Thoracic aorta (tissue), 2 donors: Measurements from ENCODE around the gene PCBP3. TPM values are rescaled to one million over a fixed set of nuclear protein-coding genes. Genes with fewer than 3 reads are reported as not detected.

Experiments used
- ATAC-seq: fragments of 150-250 bp; one replicate; pipeline ENCODE4 v1.8.0; 2017; ENCODE audit warnings: low read depth; ENCODE audit not compliant: insufficient number of reproducible peaks, low FRiP score
- DNase-seq: peaks from one replicate; pipeline ENCODE4 v3.0.0-alpha.2; 2020; ENCODE audit warnings: low spot score
- H3K27ac ChIP-seq, 2 donors: fragments of 200-600 bp; sonication (generic); 1 replicate in 1 of 2; 2 replicates in 1 of 2; pipeline ENCODE4 v1.5.1; 2016; ENCODE audit warnings: mild to moderate bottlenecking in 2 of 2, moderate library complexity in 2 of 2
- H3K27me3 ChIP-seq: fragments of 200-600 bp; sonication (generic); replicated peaks from 2 replicates; pipeline ENCODE4 v1.6.0; 2016; ENCODE audit warnings: mild to moderate bottlenecking; ENCODE audit not compliant: insufficient read depth
- H3K36me3 ChIP-seq: fragments of 200-600 bp; sonication (generic); one replicate; pipeline ENCODE4 v1.5.1; 2016
- H3K4me1 ChIP-seq, 2 donors: fragments of 200-600 bp; sonication (generic); 1 replicate in 1 of 2; 2 replicates in 1 of 2; pipeline versions ENCODE4 v1.5.1 to v1.6.0; 2016; ENCODE audit warnings: low read depth in 2 of 2, mild to moderate bottlenecking in 1 of 2; ENCODE audit not compliant: control insufficient read depth in 1 of 2
- H3K4me3 ChIP-seq: fragments of 200-600 bp; sonication (generic); 2 replicates; pipeline ENCODE4 v1.5.1; 2016; ENCODE audit warnings: mild to moderate bottlenecking
- H3K9me3 ChIP-seq: fragments of 200-600 bp; sonication (generic); 2 replicates; pipeline ENCODE4 v1.5.1; 2016
- total RNA-seq, 2 donors: library from RNA; depleted of rRNA; stranded (reverse); fragments of >200 nt; gene quantifications; one replicate each; pipeline versions ENCODE4 v1.1.0 to v1.2.3, GENCODE V29; 2016
- TF ChIP-seq, protein P1 (sequence below): fragments of 200-600 bp; sonication (generic); IDR thresholded peaks from one replicate; pipeline ENCODE4 v1.5.1; 2019; ENCODE audit warnings: antibody characterized with exemption

The PCBP3 gene
- total RNA-seq, 2 donors from 2014 or later, result 4.5 to 28.4 TPM

DNA sequence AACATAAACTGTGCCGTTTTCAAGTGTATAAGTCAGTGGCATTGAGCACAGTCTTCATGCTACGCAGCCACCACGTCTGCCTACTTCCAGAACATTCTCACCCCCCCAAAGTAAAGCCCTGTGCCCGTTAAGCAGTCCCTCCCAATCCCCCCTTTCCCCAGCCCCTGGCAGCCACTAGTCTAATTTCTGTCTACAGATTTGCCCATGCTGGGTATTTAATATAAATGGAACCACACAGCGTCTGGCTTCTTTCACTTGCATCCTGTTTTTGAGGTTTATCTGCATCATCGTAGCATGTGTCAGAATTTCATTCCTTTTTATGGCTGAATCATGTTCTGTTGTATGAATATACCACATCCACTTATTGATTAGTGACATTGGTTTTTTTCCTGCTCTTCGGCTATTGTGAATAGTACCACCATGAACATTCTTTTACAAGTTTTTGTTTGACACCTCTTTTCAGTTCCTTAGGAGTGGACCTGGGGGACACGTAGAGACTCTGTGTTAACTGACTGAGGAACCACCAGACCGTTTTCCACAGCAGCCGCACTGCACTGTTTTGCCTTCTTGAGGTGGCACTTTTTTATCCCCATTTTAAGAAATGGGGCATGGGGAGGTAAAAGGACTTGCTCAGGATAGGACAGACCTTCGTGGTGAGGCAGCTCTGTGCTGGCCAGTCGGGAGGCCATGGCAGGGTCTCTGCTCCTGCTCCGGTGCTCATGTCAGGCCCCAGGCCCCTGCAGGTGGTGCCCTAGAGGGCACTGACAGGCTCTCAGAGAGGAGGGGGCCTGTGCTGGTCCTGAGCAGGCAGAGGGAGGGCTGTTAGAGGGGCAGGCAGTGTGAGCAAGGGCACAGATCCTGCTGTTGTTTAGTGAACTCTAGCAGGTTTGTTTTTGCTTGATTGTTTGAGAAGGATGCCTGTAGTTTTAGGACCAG, 123.8 kb downstream of the PCBP3 start:
- H3K4me3 ChIP-seq, result no peak overlapping the region
- TF ChIP-seq, protein P1, sequence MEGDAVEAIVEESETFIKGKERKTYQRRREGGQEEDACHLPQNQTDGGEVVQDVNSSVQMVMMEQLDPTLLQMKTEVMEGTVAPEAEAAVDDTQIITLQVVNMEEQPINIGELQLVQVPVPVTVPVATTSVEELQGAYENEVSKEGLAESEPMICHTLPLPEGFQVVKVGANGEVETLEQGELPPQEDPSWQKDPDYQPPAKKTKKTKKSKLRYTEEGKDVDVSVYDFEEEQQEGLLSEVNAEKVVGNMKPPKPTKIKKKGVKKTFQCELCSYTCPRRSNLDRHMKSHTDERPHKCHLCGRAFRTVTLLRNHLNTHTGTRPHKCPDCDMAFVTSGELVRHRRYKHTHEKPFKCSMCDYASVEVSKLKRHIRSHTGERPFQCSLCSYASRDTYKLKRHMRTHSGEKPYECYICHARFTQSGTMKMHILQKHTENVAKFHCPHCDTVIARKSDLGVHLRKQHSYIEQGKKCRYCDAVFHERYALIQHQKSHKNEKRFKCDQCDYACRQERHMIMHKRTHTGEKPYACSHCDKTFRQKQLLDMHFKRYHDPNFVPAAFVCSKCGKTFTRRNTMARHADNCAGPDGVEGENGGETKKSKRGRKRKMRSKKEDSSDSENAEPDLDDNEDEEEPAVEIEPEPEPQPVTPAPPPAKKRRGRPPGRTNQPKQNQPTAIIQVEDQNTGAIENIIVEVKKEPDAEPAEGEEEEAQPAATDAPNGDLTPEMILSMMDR, result no peak
- no peaks in the 10 kb centered on the region for H3K27me3 ChIP-seq
- no peaks in the 10 kb centered on the region for H3K9me3 ChIP-seq
- DNase-seq (no peak), ATAC-seq (no peak)
- H3K36me3 ChIP-seq, result no peaks in the 10 kb centered on the region
- H3K4me1 ChIP-seq, result peaks cover 0 to 7% of the 10 kb centered on the region in 2 donors
- H3K27ac ChIP-seq, result no peak overlapping the region

DNA sequence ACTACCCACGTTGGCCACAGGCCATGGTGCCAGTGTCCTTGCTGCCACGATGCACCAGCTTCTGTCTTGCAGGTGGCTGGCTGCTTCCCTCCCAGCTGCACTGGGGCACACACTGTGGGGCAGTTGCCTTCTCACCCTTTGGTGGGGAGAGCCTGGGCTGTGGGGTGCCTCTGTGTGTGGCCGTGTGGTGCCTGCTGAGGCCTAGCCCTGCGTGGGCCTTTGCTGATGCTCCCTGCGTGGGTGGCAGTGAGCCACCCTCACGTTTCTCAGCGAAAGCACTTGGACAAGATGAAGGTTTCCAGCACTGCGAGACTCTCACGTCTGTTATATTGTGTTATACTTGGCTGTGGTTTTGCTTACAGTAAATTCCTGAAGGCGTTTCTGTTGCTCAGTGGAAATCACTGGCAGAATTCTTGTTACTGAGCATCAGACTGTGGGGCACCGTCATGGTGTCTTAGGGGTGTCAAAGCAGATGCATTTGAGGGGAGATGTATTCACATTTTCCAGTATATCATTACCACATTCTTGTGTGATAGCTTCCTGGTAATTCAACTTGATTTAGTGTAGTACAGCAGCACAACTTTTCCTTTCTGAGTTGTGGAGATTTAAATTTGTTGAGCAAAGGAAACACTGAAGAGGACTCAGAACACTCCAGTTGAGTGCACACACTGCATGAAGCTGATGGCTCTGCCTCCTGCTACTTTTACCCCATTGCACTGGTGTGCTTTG, 124.7 kb downstream of the PCBP3 start:
- no peaks in the 10 kb centered on the region for H3K27me3 ChIP-seq
- no peak overlapping the region for H3K27ac ChIP-seq
- DNase-seq (no peak), ATAC-seq (no peak)
- TF ChIP-seq, protein P1, result no peak
- peaks cover 0 to 7% of the 10 kb centered on the region in 2 donors for H3K4me1 ChIP-seq
- no peaks in the 10 kb centered on the region for H3K9me3 ChIP-seq
- no peaks in the 10 kb centered on the region for H3K36me3 ChIP-seq
- no peak overlapping the region for H3K4me3 ChIP-seq

DNA sequence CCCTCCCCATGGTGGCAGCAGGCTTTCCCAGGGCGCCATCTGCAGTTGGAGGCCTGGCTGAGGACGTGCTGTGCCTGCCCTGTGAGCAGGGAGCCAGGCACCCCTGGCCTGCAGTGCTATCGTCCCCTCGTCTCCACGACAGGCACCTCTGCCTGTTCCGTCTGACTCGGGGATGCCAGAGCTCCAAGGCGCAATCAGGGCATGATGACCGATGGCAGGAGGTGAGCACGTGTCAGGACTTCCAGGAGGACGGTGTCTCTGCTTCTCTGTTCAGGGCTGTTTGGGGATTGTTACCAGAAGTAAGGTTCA, 125.2 kb downstream of the PCBP3 start:
- Histone ChIP-seq H3K9me3 (no peaks in the 10 kb centered on the region), H3K27ac (no peak overlapping the region), H3K27me3 (no peaks in the 10 kb centered on the region), H3K4me1 (peaks cover 0 to 7% of the 10 kb centered on the region in 2 donors), H3K4me3 (no peak overlapping the region), H3K36me3 (no peaks in the 10 kb centered on the region)
- no peak for DNase-seq
- TF ChIP-seq, protein P1, result no peak
- no peak for ATAC-seq

DNA sequence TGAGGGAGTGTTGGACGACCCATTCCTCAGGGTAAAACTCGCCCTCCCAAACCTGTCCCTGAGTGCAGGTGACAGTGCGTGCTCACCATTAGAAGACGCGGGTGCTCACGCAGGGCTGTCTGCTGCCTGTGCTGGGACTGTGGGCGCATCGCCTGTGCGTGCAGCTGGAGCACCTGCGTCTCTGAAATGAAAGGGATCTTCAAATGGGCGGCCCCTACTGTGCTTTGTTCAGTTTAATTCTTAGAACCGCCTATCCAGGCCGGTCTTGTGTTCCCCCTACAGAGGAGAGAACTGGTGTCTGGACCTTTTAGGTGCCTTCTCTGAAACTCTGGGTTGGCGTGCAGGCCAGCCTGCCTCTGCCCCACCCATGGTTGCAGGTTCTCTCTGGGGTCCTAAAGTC, 125.8 kb downstream of the PCBP3 start:
- Histone ChIP-seq H3K27me3 (no peaks in the 10 kb centered on the region), H3K4me3 (no peak overlapping the region), H3K36me3 (no peaks in the 10 kb centered on the region), H3K4me1 (peaks cover 0 to 7% of the 10 kb centered on the region in 2 donors), H3K27ac (no peak overlapping the region), H3K9me3 (no peaks in the 10 kb centered on the region)
- DNase-seq (no peak), ATAC-seq (no peak)
- TF ChIP-seq, protein P1, result no peak

DNA sequence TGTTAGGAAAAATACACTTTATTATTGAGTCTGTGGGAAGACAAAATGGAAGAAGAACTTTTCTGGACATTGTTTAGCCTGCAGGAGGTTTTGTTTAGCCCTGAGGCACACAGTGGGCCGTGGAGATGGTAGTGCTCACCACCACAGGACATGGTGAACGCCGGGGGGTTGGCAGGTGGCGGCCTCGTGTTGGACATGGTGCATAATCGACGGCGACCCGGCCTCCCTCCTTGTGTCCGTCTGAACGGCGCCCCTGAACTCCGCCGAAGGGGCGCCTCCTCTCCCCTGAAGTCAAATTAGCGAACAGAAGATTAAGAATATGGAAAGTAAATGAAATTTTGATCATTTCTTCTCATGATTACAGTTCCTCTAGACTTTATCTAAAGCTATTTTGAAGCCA, 126.4 kb downstream of the PCBP3 start:
- no peak overlapping the region for H3K27ac ChIP-seq
- H3K27me3 ChIP-seq, result no peaks in the 10 kb centered on the region
- no peaks in the 10 kb centered on the region for H3K9me3 ChIP-seq
- DNase-seq (no peak), ATAC-seq (no peak)
- H3K4me3 ChIP-seq, result no peak overlapping the region
- H3K4me1 ChIP-seq, result peaks cover 0 to 7% of the 10 kb centered on the region in 2 donors
- TF ChIP-seq, protein P1, result no peak
- no peaks in the 10 kb centered on the region for H3K36me3 ChIP-seq
